Smooth muscle cell (in vitro differentiated cells): ENCODE results near the gene RIBC2. TPM values are rescaled to one million over a fixed set of nuclear protein-coding genes. Genes with fewer than 3 reads are reported as not detected.

Experiments
- DNase-seq: peaks from one replicate; lab custom pipeline; 2025; ENCODE audit not compliant: unreplicated experiment; lab: John Stamatoyannopoulos, UW
- H2AFZ ChIP-seq: fragments of 200-600 bp; sonication (generic); 2 replicates; pipeline ENCODE4 v1.6.0; 2016; ENCODE audit warnings: antibody characterized with exemption, low read depth, mild to moderate bottlenecking
- H3F3A ChIP-seq: fragments of 200-600 bp; sonication (generic); 2 replicates; pipeline ENCODE4 v1.6.0; 2017; ENCODE audit warnings: antibody characterized with exemption, low read depth
- H3K27ac ChIP-seq: fragments of 200-600 bp; sonication (generic); 2 replicates; pipeline ENCODE4 v1.5.1; 2016; ENCODE audit warnings: low read depth, mild to moderate bottlenecking
- H3K27me3 ChIP-seq: fragments of 200-600 bp; sonication (generic); 2 replicates; pipeline ENCODE4 v1.6.1; 2016; ENCODE audit warnings: low read depth, mild to moderate bottlenecking
- H3K36me3 ChIP-seq: fragments of 200-600 bp; sonication (generic); 2 replicates; pipeline ENCODE4 v1.5.1; 2016; ENCODE audit warnings: low read depth
- H3K4me1 ChIP-seq: fragments of 200-600 bp; sonication (generic); 2 replicates; pipeline ENCODE4 v1.5.1; 2016; ENCODE audit warnings: low read depth
- H3K4me2 ChIP-seq: fragments of 200-600 bp; sonication (generic); 2 replicates; pipeline ENCODE4 v1.6.0; 2016; ENCODE audit warnings: mild to moderate bottlenecking
- H3K4me3 ChIP-seq: fragments of 200-600 bp; sonication (generic); 2 replicates; pipeline ENCODE4 v1.5.1; 2016; ENCODE audit warnings: mild to moderate bottlenecking
- H3K79me2 ChIP-seq: fragments of 200-600 bp; sonication (generic); 2 replicates; pipeline ENCODE4 v1.6.0; 2016; ENCODE audit warnings: low read depth, mild to moderate bottlenecking
- H3K9ac ChIP-seq: fragments of 200-600 bp; sonication (generic); 2 replicates; pipeline ENCODE4 v1.6.0; 2016; ENCODE audit warnings: low read depth
- H3K9me3 ChIP-seq: fragments of 200-600 bp; sonication (generic); replicated peaks from 2 replicates; pipeline ENCODE4 v1.5.1; 2016; ENCODE audit warnings: low read depth
- H4K20me1 ChIP-seq: fragments of 200-600 bp; sonication (generic); 2 replicates; pipeline ENCODE4 v1.6.0; 2016; ENCODE audit warnings: low read depth
- WGBS: methylation state at CpG from one replicate; pipeline ENCODE4 v1.1.7; 2016; ENCODE audit warnings: low lambda C conversion rate; 5-methylcytosine and 5-hydroxymethylcytosine counted together
- polyA plus RNA-seq: library from polyadenylated mRNA; unstranded; fragments of >200 nt; fragmentation: Nextera tagmentation; extraction: Ambion mirVana; gene quantifications from 2 replicates; pipeline ENCODE4 v1.2.1, GENCODE V29; 2016
- total RNA-seq: library from RNA; depleted of rRNA; stranded (reverse); fragments of >200 nt; gene quantifications from 2 replicates; pipeline ENCODE4 v1.2.3, GENCODE V29; 2014
- TF ChIP-seq, protein P1 (sequence below): fragments of 200-600 bp; sonication (generic); IDR thresholded peaks from 2 replicates; pipeline ENCODE4 v1.5.1; 2017; ENCODE audit warnings: borderline replicate concordance, mild to moderate bottlenecking, antibody characterized with exemption; ENCODE audit not compliant: insufficient read depth, poor library complexity, severe bottlenecking

The RIBC2 gene
- total and polyA plus RNA-seq, 2 experiments from 2014 or later, result 1.6 to 2.6 TPM

DNA sequence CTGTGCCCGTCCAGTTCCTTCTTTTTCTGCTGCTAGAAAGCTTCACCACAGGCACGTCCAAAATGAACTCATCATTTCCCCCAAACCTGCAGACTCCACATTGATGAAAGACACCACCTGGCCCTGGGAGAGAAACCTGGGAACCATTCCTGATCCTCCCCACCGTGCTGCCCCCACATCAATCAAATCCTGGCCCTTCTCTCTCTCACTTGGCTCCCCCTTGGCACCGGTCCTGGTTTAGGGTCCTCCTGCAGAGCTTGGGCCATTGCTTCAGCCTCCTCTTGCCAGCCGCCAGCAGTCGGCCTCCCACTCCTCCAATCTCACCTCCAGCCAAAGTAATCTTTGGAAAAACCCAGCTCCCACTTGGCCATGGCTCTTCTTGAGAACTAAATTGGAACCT is 38.5 kb downstream of the RIBC2 start:
- WGBS, result 94% methylated on average over 6 of the region's 6 CpGs
- Histone ChIP-seq H3K4me3 (no peak overlapping the region), H3K4me2 (no peak overlapping the region), H2AFZ (no peak overlapping the region), H3K36me3 (no peaks in the 10 kb centered on the region), H3K27ac (no peak overlapping the region), H3F3A (no peaks in the 10 kb centered on the region), H4K20me1 (no peaks in the 10 kb centered on the region), H3K9me3 (no peaks in the 10 kb centered on the region), H3K27me3 (no peaks in the 10 kb centered on the region), H3K9ac (no peak overlapping the region), H3K4me1 (no peaks in the 10 kb centered on the region), H3K79me2 (no peaks in the 10 kb centered on the region)
- DNase-seq, result no peak
- TF ChIP-seq, protein P1, sequence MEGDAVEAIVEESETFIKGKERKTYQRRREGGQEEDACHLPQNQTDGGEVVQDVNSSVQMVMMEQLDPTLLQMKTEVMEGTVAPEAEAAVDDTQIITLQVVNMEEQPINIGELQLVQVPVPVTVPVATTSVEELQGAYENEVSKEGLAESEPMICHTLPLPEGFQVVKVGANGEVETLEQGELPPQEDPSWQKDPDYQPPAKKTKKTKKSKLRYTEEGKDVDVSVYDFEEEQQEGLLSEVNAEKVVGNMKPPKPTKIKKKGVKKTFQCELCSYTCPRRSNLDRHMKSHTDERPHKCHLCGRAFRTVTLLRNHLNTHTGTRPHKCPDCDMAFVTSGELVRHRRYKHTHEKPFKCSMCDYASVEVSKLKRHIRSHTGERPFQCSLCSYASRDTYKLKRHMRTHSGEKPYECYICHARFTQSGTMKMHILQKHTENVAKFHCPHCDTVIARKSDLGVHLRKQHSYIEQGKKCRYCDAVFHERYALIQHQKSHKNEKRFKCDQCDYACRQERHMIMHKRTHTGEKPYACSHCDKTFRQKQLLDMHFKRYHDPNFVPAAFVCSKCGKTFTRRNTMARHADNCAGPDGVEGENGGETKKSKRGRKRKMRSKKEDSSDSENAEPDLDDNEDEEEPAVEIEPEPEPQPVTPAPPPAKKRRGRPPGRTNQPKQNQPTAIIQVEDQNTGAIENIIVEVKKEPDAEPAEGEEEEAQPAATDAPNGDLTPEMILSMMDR, result no peak

DNA sequence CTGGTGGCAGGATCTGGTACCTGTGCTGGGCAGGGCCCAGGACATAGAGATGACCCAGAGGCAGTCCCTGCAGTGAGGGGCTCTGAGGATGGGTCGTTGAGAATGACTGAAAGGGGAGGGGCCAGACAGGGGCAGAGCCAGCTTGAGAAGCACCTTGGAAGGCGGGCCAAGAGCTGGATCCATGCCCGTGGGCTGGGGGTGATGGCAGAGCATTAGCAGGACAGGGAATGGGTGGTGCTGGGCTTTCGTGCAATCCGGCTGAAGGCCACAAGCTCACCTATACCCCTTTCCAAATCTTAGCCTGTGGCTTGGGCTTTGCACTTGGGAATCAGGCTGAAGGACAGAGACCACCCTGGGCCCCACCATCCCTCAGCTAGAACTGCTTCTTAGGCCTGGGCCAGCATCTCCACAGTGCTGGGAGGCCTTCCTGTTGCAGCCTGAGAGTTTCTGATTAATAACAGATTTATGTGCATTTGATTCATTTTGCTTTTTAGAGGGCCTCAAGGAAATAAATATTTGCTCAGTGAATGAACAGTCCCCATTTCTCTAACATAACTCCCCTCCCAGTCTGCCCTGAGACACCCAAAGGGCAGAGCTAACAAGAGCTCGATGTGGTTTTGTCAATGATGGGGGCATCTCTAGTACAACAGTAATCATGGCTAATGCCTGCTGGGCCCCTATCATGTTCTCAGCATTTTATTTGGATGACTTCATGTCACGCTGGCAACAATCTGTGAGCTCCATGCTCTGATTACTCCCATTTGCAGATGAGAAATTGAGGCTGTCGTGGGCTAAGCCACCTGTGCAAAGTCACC is 39.3 kb downstream of the RIBC2 start:
- H3K27ac ChIP-seq, result no peak overlapping the region
- H3K79me2 ChIP-seq, result no peaks in the 10 kb centered on the region

GRCh38 chr22:45453764-45454163 is 40.3 kb downstream of the RIBC2 start:
- no peaks in the 10 kb centered on the region for H3K4me1 ChIP-seq
- TF ChIP-seq, protein P1, result no peak

More for the DNA sequence above, 39.3 kb downstream of the RIBC2 start:
- no peaks in the 10 kb centered on the region for H3K4me1 ChIP-seq
- H4K20me1 ChIP-seq, result no peaks in the 10 kb centered on the region
- H3K27me3 ChIP-seq, result no peaks in the 10 kb centered on the region
- TF ChIP-seq, protein P1, result no peak
- H2AFZ ChIP-seq, result no peak overlapping the region
- no peaks in the 10 kb centered on the region for H3K36me3 ChIP-seq
- DNase-seq, result no peak
- WGBS, result 72% methylated on average over 8 of the region's 8 CpGs
- no peaks in the 10 kb centered on the region for H3F3A ChIP-seq
- no peaks in the 10 kb centered on the region for H3K9me3 ChIP-seq
- H3K4me3 ChIP-seq, result no peak overlapping the region
- H3K4me2 ChIP-seq, result no peak overlapping the region
- no peak overlapping the region for H3K9ac ChIP-seq

DNA sequence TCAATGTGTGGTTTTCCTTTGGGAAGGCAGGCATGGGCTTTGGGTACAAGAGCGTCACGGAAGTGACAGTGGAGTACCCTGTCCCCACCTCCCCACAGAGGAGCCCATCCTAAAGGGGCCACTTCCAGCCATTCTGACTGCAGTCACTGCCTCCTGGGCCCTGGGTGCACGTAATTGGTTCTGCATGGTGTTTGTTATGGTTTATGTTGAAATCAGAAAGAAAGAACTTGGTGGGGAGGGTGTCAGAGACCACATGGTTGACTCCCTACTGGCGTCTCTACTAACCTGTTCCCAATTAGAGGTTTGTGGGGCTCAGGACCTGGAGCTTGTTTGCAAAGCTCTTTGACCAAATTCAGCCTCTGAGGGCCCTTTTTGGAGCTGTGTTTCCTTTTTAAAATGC is 40.8 kb downstream of the RIBC2 start:
- WGBS, result 63% methylated on average over 4 of the region's 4 CpGs
- H3K4me2 ChIP-seq, result no peak overlapping the region
- H3K36me3 ChIP-seq, result no peaks in the 10 kb centered on the region
- H3K27me3 ChIP-seq, result no peaks in the 10 kb centered on the region
- H3K27ac ChIP-seq, result no peak overlapping the region
- no peak overlapping the region for H2AFZ ChIP-seq
- H4K20me1 ChIP-seq, result no peaks in the 10 kb centered on the region
- H3K4me3 ChIP-seq, result no peak overlapping the region
- no peaks in the 10 kb centered on the region for H3K4me1 ChIP-seq
- no peak overlapping the region for H3K9ac ChIP-seq
- no peak for DNase-seq
- H3F3A ChIP-seq, result no peaks in the 10 kb centered on the region
- no peaks in the 10 kb centered on the region for H3K79me2 ChIP-seq
- TF ChIP-seq, protein P1, result no peak
- H3K9me3 ChIP-seq, result no peaks in the 10 kb centered on the region

More at GRCh38 chr22:45453764-45454163, 40.3 kb downstream of the RIBC2 start:
- H3K27ac ChIP-seq, result no peak overlapping the region
- H3K27me3 ChIP-seq, result no peaks in the 10 kb centered on the region
- no peaks in the 10 kb centered on the region for H4K20me1 ChIP-seq
- H3K9me3 ChIP-seq, result no peaks in the 10 kb centered on the region
- no peak for DNase-seq
- no peak overlapping the region for H3K4me2 ChIP-seq
- H3K79me2 ChIP-seq, result no peaks in the 10 kb centered on the region
- no peaks in the 10 kb centered on the region for H3K36me3 ChIP-seq
- no peak overlapping the region for H3K9ac ChIP-seq
- no peaks in the 10 kb centered on the region for H3F3A ChIP-seq
- 100% methylated on average over 6 of the region's 6 CpGs for WGBS
- H3K4me3 ChIP-seq, result no peak overlapping the region
- no peak overlapping the region for H2AFZ ChIP-seq
